Keratinocyte (primary cell): ENCODE measurements around the gene PAMR1. TPM values are rescaled to one million over a fixed set of nuclear protein-coding genes. Genes with fewer than 3 reads are reported as not detected.

Experiments
- DNase-seq: peaks from one replicate; pipeline ENCODE4 v3.0.0-alpha.2; 2011; ENCODE audit warnings: low read depth, missing footprints, low spot score
- FAIRE-seq: peaks from 2 replicates; lab custom pipeline; 2011; peaks lifted over from hg19 to GRCh38; lab: Jason Lieb, UNC
- H2AFZ ChIP-seq: 2 replicates; pipeline ENCODE4 v1.6.0; 2012; ENCODE audit warnings: low read length, control low read depth, inconsistent platforms; ENCODE audit not compliant: control insufficient read depth
- H3K27ac ChIP-seq: 2 replicates; pipeline ENCODE4 v1.5.1; 2011; ENCODE audit warnings: low read length; ENCODE audit not compliant: control insufficient read depth, insufficient read depth
- H3K27me3 ChIP-seq: 3 replicates; pipeline ENCODE4 v1.6.0; 2011; ENCODE audit warnings: low read length; ENCODE audit not compliant: control insufficient read depth, insufficient read depth; ENCODE audit errors: extremely low read depth
- H3K36me3 ChIP-seq, 2 experiments: 2 replicates in 1 of 2; 3 replicates in 1 of 2; pipeline ENCODE4 v1.5.1; 2011; ENCODE audit warnings: low read length in 2 of 2, mild to moderate bottlenecking in 1 of 2; ENCODE audit not compliant: control insufficient read depth in 2 of 2, insufficient read depth in 2 of 2; ENCODE audit errors: extremely low read depth in 1 of 2
- H3K4me1 ChIP-seq: 3 replicates; pipeline ENCODE4 v1.5.1; 2011; ENCODE audit warnings: low read length; ENCODE audit not compliant: control insufficient read depth, insufficient read depth; ENCODE audit errors: extremely low read depth
- H3K4me2 ChIP-seq: 3 replicates; pipeline ENCODE4 v1.6.0; 2011; ENCODE audit warnings: low read depth, low read length; ENCODE audit not compliant: control insufficient read depth, insufficient read depth; ENCODE audit errors: extremely low read depth
- H3K4me3 ChIP-seq, 3 experiments: fragments of 200-600 bp in 1 of 3; sonication (generic) in 1 of 3; 2 replicates in 2 of 3; 3 replicates in 1 of 3; pipeline ENCODE4 v1.5.1; 2011 to 2016; ENCODE audit warnings: low read length in 3 of 3, mild to moderate bottlenecking in 3 of 3, control low read depth in 2 of 3, inconsistent platforms in 1 of 3, low read depth in 1 of 3, mixed read lengths in 1 of 3, mixed run types in 1 of 3, moderate library complexity in 1 of 3; ENCODE audit not compliant: control insufficient read depth in 2 of 3, insufficient read depth in 2 of 3; ENCODE audit errors: extremely low read depth in 1 of 3
- H3K79me2 ChIP-seq: 2 replicates; pipeline ENCODE4 v1.6.0; 2012; ENCODE audit warnings: low read length; ENCODE audit not compliant: control insufficient read depth, insufficient read depth
- H3K9ac ChIP-seq: 3 replicates; pipeline ENCODE4 v1.6.0; 2011; ENCODE audit warnings: low read length; ENCODE audit not compliant: control insufficient read depth, insufficient read depth; ENCODE audit errors: extremely low read depth
- H3K9me1 ChIP-seq: 3 replicates; pipeline ENCODE4 v1.6.0; 2011; ENCODE audit warnings: low read length; ENCODE audit not compliant: control insufficient read depth, insufficient read depth; ENCODE audit errors: extremely low read depth
- H3K9me3 ChIP-seq: 2 replicates; pipeline ENCODE4 v1.5.1; 2012; ENCODE audit warnings: low read depth, low read length; ENCODE audit not compliant: control insufficient read depth
- H4K20me1 ChIP-seq: 3 replicates; pipeline ENCODE4 v1.6.0; 2011; ENCODE audit warnings: low read length; ENCODE audit not compliant: control insufficient read depth, insufficient read depth; ENCODE audit errors: extremely low read depth
- CTCF ChIP-seq, 3 experiments: IDR thresholded peaks in 1 of 3; conservative IDR thresholded peaks in 1 of 3; optimal IDR thresholded peaks in 1 of 3; 2 replicates in 2 of 3; 3 replicates in 1 of 3; pipeline versions ENCODE3 to v1.5.1; 2011; ENCODE audit warnings: low read length in 3 of 3, mild to moderate bottlenecking in 3 of 3, moderate library complexity in 2 of 3, control low read depth in 1 of 3, inconsistent platforms in 1 of 3; ENCODE audit not compliant: insufficient read depth in 2 of 3; ENCODE audit errors: extremely low read depth in 1 of 3
- EZH2 ChIP-seq: IDR thresholded peaks from one replicate; pipeline ENCODE4 v1.6.1; 2012; ENCODE audit warnings: inconsistent platforms, mild to moderate bottlenecking, low read length, moderate library complexity
- dilution Hi-C: fragments of 300-500 bp; cut with MboI; formaldehyde crosslinking; loops from one replicate; pipeline ENCODE4 v1.7.0; 2020; ENCODE audit warnings: low sequenced_read_pairs; ENCODE audit not compliant: extremely low pct_ligation_motif_present
- polyA plus RNA-seq, 5 experiments: library from polyadenylated mRNA; depleted of rRNA in 3 of 5; stranded (reverse) in 3 of 5; stranded (forward) in 1 of 5; unstranded in 1 of 5; fragments of >200 nt; gene quantifications; 1 replicate in 1 of 5; 2 replicates in 3 of 5; 3 replicates in 1 of 5; pipeline versions ENCODE4 v1.2.1 to v1.2.3, GENCODE V29; 2011 to 2012; ENCODE audit warnings: missing spikeins in 2 of 5, low read depth in 1 of 5, low replicate concordance in 1 of 5

The PAMR1 gene
- polyA plus RNA-seq, 1 donor (not counting 4 experiments of a cell fraction or from before 2014, with no cell fraction given) = 4.1 TPM

GRCh38 chr11:35529971-35530495 lies 4.6 kb upstream of the PAMR1 start:
- Histone ChIP-seq H4K20me1 (no peaks in the 10 kb centered on the region), H3K9ac (no peak overlapping the region), H3K9me3 (no peaks in the 10 kb centered on the region), H3K27ac (peak overlapping the region; percentile 49), H3K4me2 (peak overlapping the region; percentile 46), H3K36me3 (no peaks in the 10 kb centered on the region), H3K27me3 (no peaks in the 10 kb centered on the region), H3K4me3 (no peak overlapping the region), H3K79me2 (no peaks in the 10 kb centered on the region), H3K9me1 (no peaks in the 10 kb centered on the region), H2AFZ (peak overlapping the region; percentile 67), H3K4me1 (peaks cover 31% of the 10 kb centered on the region)
- FAIRE-seq (peak; percentile 98), DNase-seq (no peak)
- dilution Hi-C loops = no loop called here
- TF ChIP-seq CTCF (optimal IDR thresholded peaks at IDR 0.05 in 1 of 3, IDR thresholded peaks at IDR 0.05 in 1 of 3, conservative IDR thresholded peaks at IDR 0.05 in 1 of 3; ENCODE audit: extremely low read depth in 1 of 3, insufficient read depth in 2 of 3, low read length in 3 of 3) (no peak), EZH2 (no peak)

DNA sequence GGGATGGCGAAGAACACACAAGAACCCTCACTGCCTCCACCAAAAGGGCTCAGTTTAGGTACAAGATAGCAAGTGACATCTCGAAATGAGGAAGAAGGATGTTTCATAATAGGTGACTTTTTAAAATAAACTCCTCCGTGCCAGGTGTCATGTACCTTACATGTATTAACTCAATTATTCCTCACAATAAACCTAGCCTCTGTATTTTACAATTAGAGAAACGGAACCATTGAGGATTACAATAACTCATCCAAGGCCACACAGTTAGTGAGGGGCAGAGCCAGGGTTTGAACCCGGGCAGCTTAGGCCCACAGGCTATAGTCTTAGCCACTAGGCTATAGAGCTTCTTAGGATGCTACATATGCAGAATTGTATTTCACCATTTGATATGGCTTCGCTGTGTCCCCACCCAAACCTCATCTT lies 965 bp upstream of the PAMR1 start:
- Histone ChIP-seq H3K27ac (no peak overlapping the region), H2AFZ (peak overlapping the region; percentile 81), H3K4me3 (peak overlapping the region in 2 of 3 experiments; percentile 7 to 61), H3K9ac (no peak overlapping the region), H3K4me2 (peak overlapping the region; percentile 48), H3K4me1 (peaks cover 52% of the 10 kb centered on the region), H3K9me3 (no peaks in the 10 kb centered on the region), H3K79me2 (no peaks in the 10 kb centered on the region), H3K36me3 (no peaks in the 10 kb centered on the region), H4K20me1 (no peaks in the 10 kb centered on the region), H3K9me1 (no peaks in the 10 kb centered on the region), H3K27me3 (no peaks in the 10 kb centered on the region)
- TF ChIP-seq EZH2 = no peak
- no peak for TF ChIP-seq CTCF (optimal IDR thresholded peaks at IDR 0.05 in 1 of 3, IDR thresholded peaks at IDR 0.05 in 1 of 3, conservative IDR thresholded peaks at IDR 0.05 in 1 of 3; ENCODE audit: extremely low read depth in 1 of 3, insufficient read depth in 2 of 3, low read length in 3 of 3)
- dilution Hi-C loops = no loop called here
- no peak for FAIRE-seq
- DNase-seq = no peak
